Measurements from ENCODE around the gene PDCD2L.

DNA sequence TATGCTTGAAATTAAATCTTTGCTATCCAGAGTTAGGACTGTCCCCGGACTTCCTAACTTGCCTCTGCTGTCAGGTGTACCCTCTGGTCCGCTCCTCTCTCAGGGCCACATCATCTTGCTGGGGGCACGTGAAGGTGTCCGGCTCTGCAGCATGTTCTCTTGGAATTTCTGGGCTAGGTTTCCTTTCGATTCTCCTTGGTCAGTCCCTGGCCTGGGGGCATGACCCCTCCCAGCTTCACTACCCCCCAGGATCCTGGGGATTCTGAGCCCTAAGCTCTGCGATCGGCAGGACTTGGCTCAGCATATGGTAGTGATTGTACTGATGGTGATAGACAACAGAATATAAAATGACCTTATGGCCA is 44.3 kb upstream of the PDCD2L start:
- TF ChIP-seq CTCF (conservative IDR thresholded peaks at IDR 0.05; ENCODE audit: low read depth, low read length), result no peak
- TF ChIP-seq EZH2 (IDR thresholded peaks at IDR 0.05; ENCODE audit: low read length, unreplicated experiment), result no peak

Measured in PC-3 (cell line).